ENCODE data around the gene PRXL2A.

PRXL2A gene

GRCh38 chr10:80485946-80486764, 77.8 kb downstream of the PRXL2A start:
- H3K4me1 ChIP-seq (ENCODE audit: control insufficient read depth, insufficient read depth, low read length, poor library complexity, severe bottlenecking): peaks cover 86% of the 10 kb centered on the region
- H3K4me3 ChIP-seq (ENCODE audit: insufficient read depth, low read depth, low read length, poor library complexity, severe bottlenecking): peak overlapping the region; percentile 45
- no peaks in the 10 kb centered on the region for H3K9me3 ChIP-seq (ENCODE audit: control insufficient read depth, low read length)
- no peak for DNase-seq
- H3K27me3 ChIP-seq (replicated peaks; ENCODE audit: control insufficient read depth, insufficient read depth, low read length, poor library complexity, severe bottlenecking): no peaks in the 10 kb centered on the region
- peaks cover 24% of the 10 kb centered on the region for H3K36me3 ChIP-seq (ENCODE audit: control insufficient read depth, insufficient read depth, low read length)
- H3K27ac ChIP-seq (ENCODE audit: insufficient read depth, low read length, poor library complexity, severe bottlenecking): peak overlapping the region; percentile 85

Data from effector memory CD4-positive, alpha-beta T cell (primary cell).